Loucy (cell line): ENCODE data around the gene CACNA1I.

Source experiments
- CTCF ChIP-seq: fragments of 200-600 bp; sonication (generic); conservative IDR thresholded peaks from 2 replicates; pipeline ENCODE4 v1.5.1; 2014; ENCODE audit warnings: mild to moderate bottlenecking, antibody characterized with exemption, low read length
- EZH2phosphoT487 ChIP-seq: fragments of 200-600 bp; IDR thresholded peaks from 2 replicates; pipeline ENCODE4 v1.6.1; 2018; ENCODE audit warnings: antibody characterized with exemption, mild to moderate bottlenecking, moderate library complexity, borderline replicate concordance

- TF ChIP-seq CTCF (no peak), EZH2phosphoT487 (no peak)
Measured at GRCh38 chr22:39629851-39630250, 59.3 kb downstream of the CACNA1I start.
